Upper lobe of left lung (tissue), 4 donors: ENCODE results near the gene SCGB1C1.

Experiments
- EP300 ChIP-seq, 4 donors: sonication (generic); formaldehyde crosslinking; IDR thresholded peaks; one replicate each; pipeline ENCODE4 v1.5.1; 2017; ENCODE audit warnings: antibody characterized with exemption in 4 of 4, control low read depth in 2 of 4
- POLR2AphosphoS5 ChIP-seq, 2 donors: sonication (generic); formaldehyde crosslinking; IDR thresholded peaks; one replicate each; pipeline ENCODE4 v1.5.1; 2017; ENCODE audit warnings: antibody characterized with exemption in 2 of 2
- TF ChIP-seq, protein P1 (sequence below), 6 experiments: fragments of 450-650 bp in 4 of 6; fragments of 200-600 bp in 2 of 6; sonication (generic) in 2 of 6; IDR thresholded peaks; one replicate each; pipeline ENCODE4 v1.5.1; 2016 to 2019; ENCODE audit warnings: antibody characterized with exemption in 6 of 6

DNA sequence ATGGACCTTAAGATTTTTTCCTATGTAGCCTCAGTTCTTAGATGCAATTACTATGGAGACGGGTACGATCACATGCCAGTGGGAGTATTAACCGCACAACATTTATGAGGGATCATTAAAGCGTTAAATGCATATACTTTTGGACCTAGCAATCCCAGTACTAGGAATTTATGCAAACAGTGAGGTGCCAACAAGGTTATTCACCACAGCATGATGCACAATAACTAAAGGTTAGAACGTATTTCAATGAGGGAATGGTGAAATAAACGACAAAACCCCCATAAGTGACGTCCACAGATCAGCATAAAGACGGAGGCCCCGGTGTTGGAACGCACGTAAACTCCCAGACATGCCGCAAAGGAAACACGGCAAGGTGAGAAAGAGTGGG, 42.7 kb downstream of the SCGB1C1 start:
- TF ChIP-seq, protein P1, sequence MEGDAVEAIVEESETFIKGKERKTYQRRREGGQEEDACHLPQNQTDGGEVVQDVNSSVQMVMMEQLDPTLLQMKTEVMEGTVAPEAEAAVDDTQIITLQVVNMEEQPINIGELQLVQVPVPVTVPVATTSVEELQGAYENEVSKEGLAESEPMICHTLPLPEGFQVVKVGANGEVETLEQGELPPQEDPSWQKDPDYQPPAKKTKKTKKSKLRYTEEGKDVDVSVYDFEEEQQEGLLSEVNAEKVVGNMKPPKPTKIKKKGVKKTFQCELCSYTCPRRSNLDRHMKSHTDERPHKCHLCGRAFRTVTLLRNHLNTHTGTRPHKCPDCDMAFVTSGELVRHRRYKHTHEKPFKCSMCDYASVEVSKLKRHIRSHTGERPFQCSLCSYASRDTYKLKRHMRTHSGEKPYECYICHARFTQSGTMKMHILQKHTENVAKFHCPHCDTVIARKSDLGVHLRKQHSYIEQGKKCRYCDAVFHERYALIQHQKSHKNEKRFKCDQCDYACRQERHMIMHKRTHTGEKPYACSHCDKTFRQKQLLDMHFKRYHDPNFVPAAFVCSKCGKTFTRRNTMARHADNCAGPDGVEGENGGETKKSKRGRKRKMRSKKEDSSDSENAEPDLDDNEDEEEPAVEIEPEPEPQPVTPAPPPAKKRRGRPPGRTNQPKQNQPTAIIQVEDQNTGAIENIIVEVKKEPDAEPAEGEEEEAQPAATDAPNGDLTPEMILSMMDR (IDR thresholded peaks at IDR 0.05): no peak
- no peak for TF ChIP-seq EP300 (IDR thresholded peaks at IDR 0.05)
- no peak for TF ChIP-seq POLR2AphosphoS5 (IDR thresholded peaks at IDR 0.05)
